Right lobe of liver (tissue), 6 donors: ENCODE measurements around the gene GAS2L2. TPM values are rescaled to one million over a fixed set of nuclear protein-coding genes. Genes with fewer than 3 reads are reported as not detected.
"Not testable (repeated sequence)": the region's sequence is repeated elsewhere in the genome, so short reads cannot be mapped to it uniquely, and the experiment has no call there.

Experiments used
- ATAC-seq, 4 donors: fragments of 200-7000 bp; cut with Tn5 transposase; one replicate each; pipeline ENCODE4 v1.9.1; 2020; ENCODE audit warnings: mild to moderate bottlenecking in 4 of 4, moderate library complexity in 4 of 4
- DNase-seq, 3 donors: peaks; one replicate each; pipeline ENCODE4 v3.0.0-alpha.2; 2020
- H3K27ac ChIP-seq, 3 donors: fragments of 200-600 bp; one replicate each; pipeline ENCODE4 v1.8.0; 2022
- H3K27me3 ChIP-seq, 2 donors: fragments of 200-600 bp; one replicate each; pipeline ENCODE4 v1.8.0; 2022
- H3K36me3 ChIP-seq, 4 donors: fragments of 200-600 bp; sonication (generic) in 1 of 4; one replicate each; pipeline versions ENCODE4 v1.5.1 to v1.8.0; 2017 to 2022; ENCODE audit warnings: control low read depth in 1 of 4
- H3K4me1 ChIP-seq, 4 donors: fragments of 200-600 bp; sonication (generic) in 1 of 4; one replicate each; pipeline versions ENCODE4 v1.5.1 to v1.8.0; 2017 to 2022; ENCODE audit warnings: control low read depth in 1 of 4
- H3K4me3 ChIP-seq, 3 donors: fragments of 200-600 bp; one replicate each; pipeline ENCODE4 v1.8.0; 2022
- H3K9me3 ChIP-seq, 4 donors: fragments of 200-600 bp; sonication (generic) in 1 of 4; one replicate each; pipeline versions ENCODE4 v1.5.1 to v1.8.0; 2017 to 2022; ENCODE audit warnings: control low read depth in 1 of 4
- CTCF ChIP-seq, 4 donors: fragments of 200-600 bp in 3 of 4; fragments of 450-650 bp in 1 of 4; IDR thresholded peaks; one replicate each; pipeline versions ENCODE4 v1.5.1 to v1.8.0; 2016 to 2022; ENCODE audit warnings: antibody characterized with exemption in 4 of 4, mild to moderate bottlenecking in 2 of 4
- POLR2A ChIP-seq: fragments of 450-650 bp; IDR thresholded peaks from one replicate; pipeline ENCODE4 v1.6.1; 2017; ENCODE audit warnings: antibody characterized with exemption, mild to moderate bottlenecking
- WGBS: methylation state at CpG from one replicate; pipeline ENCODE4 v1.1.6; 2018; ENCODE audit warnings: low coverage, low lambda C conversion rate; ENCODE audit not compliant: insufficient coverage; ENCODE audit errors: missing lambda C conversion rate; 5-methylcytosine and 5-hydroxymethylcytosine counted together
- intact Hi-C, 2 donors: fragments of 100-400 bp; cut with DNase I; formaldehyde crosslinking; loops; one replicate each; pipeline versions ENCODE4 v1.11.2 to v1.14.1; 2022
- total RNA-seq, 6 experiments: library from RNA; depleted of rRNA in 2 of 6; stranded (reverse); fragments of >200 nt in 2 of 6; fragmentation: NEBNext Ultra II Directional in 3 of 6; extraction: Animal tissue kit (Norgen Biotek cat#: 25700) in 3 of 6; gene quantifications; one replicate each; pipeline versions ENCODE4 v1.1.0 to v1.2.4, GENCODE V29; 2016 to 2023
- donor health status: DM: no; HTN: yes; CAD: no.
- donor health status: DM: no; HTN: no; CAD: no.
- donor health status: DM: no; HTN: no; CAD: no.
- donor health status: DM: no; HTN: yes; CAD: no.
- donor health status: DM: no; HTN: yes; CAD: no.

GAS2L2 gene
- total RNA-seq, 6 experiments from 2014 or later = not detected

- ATAC-seq = no peak
- TF ChIP-seq CTCF (IDR thresholded peaks at IDR 0.05) = no peak
- TF ChIP-seq POLR2A = no peak
- WGBS = 29% methylated on average over 16 of the region's 17 CpGs
- DNase-seq = no peak
- Histone ChIP-seq H3K9me3 (no peaks in the 10 kb centered on the region), H3K27ac (no peak overlapping the region), H3K36me3 (no peaks in the 10 kb centered on the region), H3K27me3 (no peaks in the 10 kb centered on the region), H3K4me1 (peaks cover 0 to 6% (median 0%) of the 10 kb centered on the region in 4 donors), H3K4me3 (peak overlapping the region in 2 of 3 donors; percentile 51 to 56)
- intact Hi-C loops = no loop called here
Observed at GRCh38 chr17:35763767-35764122, 10.7 kb upstream of the GAS2L2 start.

DNA sequence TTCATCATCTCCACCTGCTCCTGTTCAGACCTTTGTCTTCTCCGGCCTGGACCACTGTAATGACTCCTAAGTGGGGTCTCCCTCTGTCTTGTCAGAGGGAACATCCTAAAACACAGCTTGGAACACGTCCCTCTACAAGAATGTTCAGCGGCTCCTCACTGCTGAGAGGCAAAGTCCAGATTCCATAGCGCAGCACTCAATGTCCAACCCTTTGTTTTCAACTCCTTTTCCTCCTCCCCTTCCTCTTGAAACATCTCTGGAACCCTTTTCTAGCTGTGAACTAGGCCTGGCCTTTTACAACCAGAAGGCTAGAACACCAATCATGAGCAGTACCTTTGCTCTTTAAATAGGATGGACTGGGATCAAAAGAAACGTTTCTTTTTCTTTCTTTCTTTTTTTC is 8.6 kb upstream of the GAS2L2 start:
- DNase-seq (no peak), ATAC-seq (no peak)
- Histone ChIP-seq H3K9me3 (no peaks in the 10 kb centered on the region), H3K4me3 (no peak overlapping the region), H3K27ac (no peak overlapping the region), H3K27me3 (no peaks in the 10 kb centered on the region), H3K4me1 (peaks cover 0 to 6% (median 0%) of the 10 kb centered on the region in 4 donors), H3K36me3 (no peaks in the 10 kb centered on the region)
- WGBS = 69% methylated on average over 5 of the region's 5 CpGs
- TF ChIP-seq POLR2A = no peak
- intact Hi-C loops = no loop called here

DNA sequence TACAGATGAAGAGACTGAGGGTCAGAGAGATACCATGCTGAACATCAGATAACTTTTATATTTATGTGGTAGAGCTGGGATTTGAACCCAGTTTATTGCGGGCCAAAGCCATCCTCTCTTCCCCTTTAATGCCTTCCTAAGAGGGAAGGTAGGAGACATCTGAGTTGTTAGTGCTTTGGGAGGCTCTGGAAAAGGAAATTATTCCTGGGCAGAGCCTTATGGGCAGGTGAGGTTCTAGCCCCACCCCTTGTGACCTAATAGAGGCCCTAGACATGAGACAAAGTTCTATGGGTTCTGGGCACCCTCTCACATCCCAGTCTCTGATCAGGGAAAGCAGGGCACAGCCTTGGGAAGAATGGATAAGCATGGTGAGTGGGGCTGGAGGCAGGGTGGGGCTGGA is 7.5 kb upstream of the GAS2L2 start, which contains the start of gene C17orf50:
Gene C17orf50, plus strand, starts transcription at position 301 of the 400 bp plus-strand sequence. Its CDS starts 55 bp downstream, at position 356.
- Histone ChIP-seq H3K9me3 (no peaks in the 10 kb centered on the region), H3K4me1 (peaks cover 0 to 6% (median 0%) of the 10 kb centered on the region in 4 donors), H3K36me3 (no peaks in the 10 kb centered on the region), H3K4me3 (no peak within 1 kb of the TSS), H3K27me3 (no peaks in the 10 kb centered on the region), H3K27ac (no peak within 1 kb of the TSS)
- no peak for DNase-seq
- intact Hi-C loops = no loop called here
- ATAC-seq = no peak
- no CpG with 5 or more reads among the region's 1 CpG for WGBS
- TF ChIP-seq CTCF (IDR thresholded peaks at IDR 0.05) (no peak), POLR2A (no peak)

DNA sequence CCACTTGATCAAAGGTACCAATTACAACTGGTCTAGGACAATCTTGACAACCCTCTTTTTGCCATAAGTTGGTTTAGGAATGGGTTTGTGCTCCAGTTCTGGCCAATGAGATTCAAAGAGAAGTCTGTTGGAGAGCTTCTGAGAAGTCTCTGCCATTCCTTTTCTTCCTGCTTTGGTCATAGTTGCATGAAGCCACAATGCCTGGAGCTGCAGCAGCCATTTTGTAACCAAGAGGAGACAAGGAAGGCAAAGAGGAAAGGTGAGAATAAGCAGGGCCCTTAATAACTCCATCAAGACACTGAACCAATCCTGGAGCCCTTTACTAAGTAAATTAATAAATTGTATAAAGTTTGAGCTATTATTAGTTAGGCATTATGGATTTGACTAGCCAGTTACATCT is 4.2 kb upstream of the GAS2L2 start:
- H3K27me3 ChIP-seq = no peaks in the 10 kb centered on the region

DNA sequence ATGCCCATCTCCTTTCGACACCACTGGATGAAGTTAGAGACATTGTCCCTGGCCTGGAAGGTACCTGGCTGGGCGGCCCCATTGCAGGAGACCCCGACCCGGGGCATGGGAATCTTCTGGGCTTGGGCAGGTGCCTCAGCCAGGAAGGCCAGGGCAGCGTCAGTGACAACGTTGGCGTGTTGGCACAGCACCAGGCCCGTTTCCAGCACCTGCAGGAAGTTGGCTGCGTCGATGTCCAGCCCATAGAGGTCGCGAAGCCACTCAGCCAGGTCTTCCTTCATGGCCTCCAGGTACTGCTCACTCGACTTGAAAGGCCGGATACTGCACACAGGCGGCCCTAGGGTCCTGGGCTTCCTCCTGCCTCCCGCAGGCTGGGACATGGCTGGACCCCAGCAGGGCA is 568 bp downstream of the GAS2L2 start:
- no CpG with 5 or more reads among the region's 16 CpGs for WGBS
- H3K27ac ChIP-seq = no peak overlapping the region
- no peaks in the 10 kb centered on the region for H3K9me3 ChIP-seq
- H3K36me3 ChIP-seq = no peaks in the 10 kb centered on the region
- H3K4me3 ChIP-seq = no peak overlapping the region
- TF ChIP-seq CTCF (IDR thresholded peaks at IDR 0.05) (no peak), POLR2A (no peak)
- DNase-seq (no peak), ATAC-seq (no peak)
- peaks cover 0 to 4% (median 0%) of the 10 kb centered on the region in 4 donors for H3K4me1 ChIP-seq
- intact Hi-C loops = no loop called here
- no peaks in the 10 kb centered on the region for H3K27me3 ChIP-seq

More for the DNA sequence above, 4.2 kb upstream of the GAS2L2 start:
- no peaks in the 10 kb centered on the region for H3K4me1 ChIP-seq
- ATAC-seq (no peak), DNase-seq (no peak)
- TF ChIP-seq POLR2A = no peak
- TF ChIP-seq CTCF (IDR thresholded peaks at IDR 0.05) = no peak
- no peaks in the 10 kb centered on the region for H3K9me3 ChIP-seq
- no peak overlapping the region for H3K27ac ChIP-seq
- no peaks in the 10 kb centered on the region for H3K36me3 ChIP-seq
- intact Hi-C loops = no loop called here
- no peak overlapping the region for H3K4me3 ChIP-seq

- H3K27ac ChIP-seq, DNase-seq, ATAC-seq, H3K4me3 ChIP-seq, intact Hi-C loops, H3K36me3 ChIP-seq, H3K9me3 ChIP-seq, H3K27me3 ChIP-seq, H3K4me1 ChIP-seq: not testable (repeated sequence)
- WGBS = 66% methylated on average over 3 of the region's 4 CpGs
Observed at GRCh38 chr17:35751541-35751940, 1.5 kb downstream of the GAS2L2 start.
